DMS 273 (cell line): ENCODE measurements around the gene UAP1L1.
A peak's percentile ranks its signal among the peaks of the same experiment; 100 is the strongest.

Source experiments
- DNase-seq: peaks from one replicate; lab custom pipeline; 2025; ENCODE audit not compliant: unreplicated experiment; lab: John Stamatoyannopoulos, UW

The UAP1L1 gene

DNA sequence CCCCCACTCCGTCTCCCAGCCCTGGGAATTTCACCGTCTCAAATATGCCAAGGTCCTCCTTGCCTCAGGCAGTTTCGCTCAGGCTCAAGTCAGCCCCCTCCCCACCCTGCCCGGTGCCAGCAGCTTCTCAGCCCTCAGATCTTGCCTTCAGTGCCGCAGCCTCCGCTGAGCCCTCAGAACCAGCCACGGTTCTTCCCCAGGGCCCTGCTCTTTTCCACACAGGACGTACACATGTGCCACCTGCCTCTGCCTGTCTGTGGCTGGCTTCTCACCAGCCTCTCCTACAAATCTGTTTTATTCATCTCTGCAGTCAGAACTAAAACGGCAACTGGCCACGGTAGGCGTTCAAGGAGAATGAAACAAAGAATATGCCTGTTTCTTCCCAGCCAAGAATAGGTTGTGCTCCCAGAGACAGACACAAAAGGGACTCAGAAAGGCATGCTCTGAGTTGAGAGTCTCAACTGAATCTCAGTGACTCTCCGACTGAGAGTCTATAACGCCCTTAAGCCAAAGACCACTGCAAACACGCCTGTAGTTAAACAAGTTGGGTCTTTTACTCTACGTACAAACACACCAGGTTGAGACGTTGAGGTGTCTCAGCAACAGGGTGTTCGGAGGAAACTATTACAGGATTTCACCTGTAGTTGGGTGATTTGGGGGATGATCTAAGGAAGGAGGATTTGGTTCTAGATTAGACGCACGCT, 51.0 kb downstream of the UAP1L1 start:
- no peak for DNase-seq

DNA sequence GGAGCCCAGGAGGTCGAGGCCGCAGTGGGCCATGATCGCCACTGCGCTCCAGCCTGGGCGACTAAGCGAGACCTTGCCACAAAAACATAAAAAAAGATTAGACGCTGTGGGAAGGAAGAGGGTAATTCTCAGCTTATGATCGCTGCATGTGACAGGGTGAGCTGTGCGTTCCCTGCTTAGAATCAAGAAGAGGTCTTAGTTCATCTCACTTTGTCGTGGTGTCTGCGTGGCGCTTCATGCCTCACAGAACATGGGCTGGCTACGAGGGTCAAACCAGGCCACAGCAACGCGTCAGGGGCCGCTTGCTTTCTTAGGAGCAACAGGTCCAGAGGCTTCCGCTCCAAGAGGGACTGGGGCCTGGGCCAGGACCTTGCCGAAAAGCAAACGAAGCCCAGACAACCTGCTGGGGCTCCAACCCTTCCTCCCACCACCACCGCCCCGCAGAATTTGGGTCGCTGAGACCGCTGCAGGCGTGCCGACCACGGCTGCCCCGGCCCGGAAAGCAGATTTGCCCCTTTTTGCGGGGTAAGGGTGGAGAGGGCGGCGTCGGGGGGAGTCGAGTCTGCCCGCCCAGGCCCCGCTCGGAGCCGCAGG, 51.6 kb downstream of the UAP1L1 start:
- peak; percentile 50 for DNase-seq

- peak; percentile 96 for DNase-seq
Observed at GRCh38 chr9:137129456-137130175, 52.3 kb downstream of the UAP1L1 start.

GRCh38 chr9:137130176-137130755, 52.9 kb downstream of the UAP1L1 start:
- no peak for DNase-seq
